OCI-LY3 (cell line): ENCODE results near the gene TRABD.

Experiments used
- H2AFZ ChIP-seq: fragments of 200-600, 300-600 bp; shearing (Covaris generic); 2 replicates; pipeline ENCODE4 v1.6.0; 2014; ENCODE audit warnings: antibody characterized with exemption, low read depth, low read length
- H3K27ac ChIP-seq: fragments of 200-600, 300-600 bp; sonication (generic); 2 replicates; pipeline ENCODE4 v1.5.1; 2014; ENCODE audit warnings: mild to moderate bottlenecking, low read length, moderate library complexity, mixed read lengths
- H3K27me3 ChIP-seq: fragments of 200-600, 300-600 bp; sonication (generic); 2 replicates; pipeline ENCODE4 v1.6.1; 2014; ENCODE audit warnings: low read depth, low read length, mixed read lengths
- H3K36me3 ChIP-seq: fragments of 200-600, 300-600 bp; sonication (generic); replicated peaks from 2 replicates; pipeline ENCODE3; 2014; ENCODE audit warnings: low read depth, low read length, mixed read lengths
- H3K4me1 ChIP-seq: fragments of 300-600, 200-600 bp; sonication (generic); 2 replicates; pipeline ENCODE4 v1.6.1; 2014; ENCODE audit warnings: low read length, mixed read lengths
- H3K4me2 ChIP-seq: fragments of 200-600, 300-600 bp; sonication (generic); 2 replicates; pipeline ENCODE4 v1.6.1; 2014; ENCODE audit warnings: low read length, mixed read lengths
- H3K4me3 ChIP-seq: fragments of 300-600, 200-600 bp; sonication (generic); 2 replicates; pipeline ENCODE4 v1.5.1; 2014; ENCODE audit warnings: antibody characterized with exemption, mild to moderate bottlenecking, low read length, moderate library complexity
- H3K79me2 ChIP-seq: fragments of 300-600, 200-600 bp; shearing (Covaris generic); 2 replicates; pipeline ENCODE4 v1.6.1; 2014; ENCODE audit warnings: mild to moderate bottlenecking, low read length, mixed read lengths
- H3K9ac ChIP-seq: fragments of 300-600, 200-600 bp; shearing (Covaris generic); 2 replicates; pipeline ENCODE4 v1.6.0; 2014; ENCODE audit warnings: mild to moderate bottlenecking, low read length, moderate library complexity
- H3K9me3 ChIP-seq: fragments of 200-600, 300-600 bp; shearing (Covaris generic); 2 replicates; pipeline ENCODE4 v1.6.1; 2014; ENCODE audit warnings: low read length, mixed read lengths; ENCODE audit not compliant: insufficient read depth
- H4K20me1 ChIP-seq: fragments of 200-600, 300-600 bp; sonication (generic); 2 replicates; pipeline ENCODE4 v1.6.1; 2016; ENCODE audit warnings: low read length, mixed read lengths; ENCODE audit not compliant: insufficient read depth
- CTCF ChIP-seq: fragments of 200-600, 300-600 bp; sonication (generic); IDR thresholded peaks from 2 replicates; pipeline ENCODE4 v1.5.1; 2014; ENCODE audit warnings: antibody characterized with exemption, low read length, low read depth
- EZH2phosphoT487 ChIP-seq: fragments of 200-600 bp; shearing (Covaris generic); IDR thresholded peaks from 2 replicates; pipeline ENCODE4 v1.6.1; 2018; ENCODE audit warnings: antibody characterized with exemption, mixed run types, low read depth

TRABD gene

GRCh38 chr22:50245214-50246072, 59.7 kb downstream of the TRABD start:
- TF ChIP-seq CTCF (no peak), EZH2phosphoT487 (no peak)
- H3K36me3 ChIP-seq, result peaks cover 3% of the 10 kb centered on the region
- H3K4me3 ChIP-seq, result peak overlapping the region; percentile 91
- peaks cover 49% of the 10 kb centered on the region for H3K79me2 ChIP-seq
- no peaks in the 10 kb centered on the region for H3K9me3 ChIP-seq
- no peaks in the 10 kb centered on the region for H4K20me1 ChIP-seq
- peaks cover 20% of the 10 kb centered on the region for H3K4me1 ChIP-seq
- H3K27ac ChIP-seq, result peak overlapping the region; percentile 66
- peak overlapping the region; percentile 93 for H3K4me2 ChIP-seq
- H3K9ac ChIP-seq, result peak overlapping the region; percentile 82
- no peaks in the 10 kb centered on the region for H3K27me3 ChIP-seq
- no peak overlapping the region for H2AFZ ChIP-seq

GRCh38 chr22:50246242-50247175, 60.8 kb downstream of the TRABD start:
- H3K9me3 ChIP-seq, result no peaks in the 10 kb centered on the region
- H3K4me1 ChIP-seq, result peaks cover 22% of the 10 kb centered on the region
- TF ChIP-seq CTCF (no peak), EZH2phosphoT487 (no peak)
- no peak overlapping the region for H3K9ac ChIP-seq
- H3K27ac ChIP-seq, result no peak overlapping the region
- peak overlapping the region; percentile 91; the same call in 1 of the 2 replicates for H3K4me3 ChIP-seq
- no peak overlapping the region for H2AFZ ChIP-seq
- no peaks in the 10 kb centered on the region for H4K20me1 ChIP-seq
- H3K36me3 ChIP-seq, result peaks cover 3% of the 10 kb centered on the region
- H3K27me3 ChIP-seq, result no peaks in the 10 kb centered on the region
- peaks cover 42% of the 10 kb centered on the region for H3K79me2 ChIP-seq
- peak overlapping the region; percentile 93; the same call in 1 of the 2 replicates for H3K4me2 ChIP-seq

- H4K20me1 ChIP-seq, result no peaks in the 10 kb centered on the region
- H3K27ac ChIP-seq, result no peak overlapping the region
- no peak overlapping the region for H3K9ac ChIP-seq
- no peak overlapping the region for H2AFZ ChIP-seq
- H3K4me3 ChIP-seq, result no peak overlapping the region
- H3K79me2 ChIP-seq, result peaks cover 30% of the 10 kb centered on the region
- no peaks in the 10 kb centered on the region for H3K36me3 ChIP-seq
- TF ChIP-seq EZH2phosphoT487 (no peak), CTCF (no peak)
- no peaks in the 10 kb centered on the region for H3K9me3 ChIP-seq
- peaks cover 20% of the 10 kb centered on the region for H3K4me1 ChIP-seq
- no peaks in the 10 kb centered on the region for H3K27me3 ChIP-seq
- peak overlapping the region; percentile 17; the same call in 1 of the 2 replicates for H3K4me2 ChIP-seq
Observed at GRCh38 chr22:50247748-50248147, 62.0 kb downstream of the TRABD start.
